PC-9 (cell line): ENCODE measurements around the gene PIGM. TPM values are rescaled to one million over a fixed set of nuclear protein-coding genes. Genes with fewer than 3 reads are reported as not detected.

Experiments
- BruUV-seq: library from RNA; stranded (reverse); fragments of 400-500 nt; replicated peaks from 2 replicates; lab custom pipeline; 2021; lab: Mats Ljungman, UMichigan
- CTCF ChIA-PET: fragments of 300-600 bp; sonication (Branson Sonifier 250); formaldehyde crosslinking; loops from one replicate; lab custom pipeline; 2022; ENCODE audit warnings: antibody characterized with exemption; lab: Charles Lee
- POLR2A ChIA-PET: fragments of 300-600 bp; sonication (Branson Sonifier 250); formaldehyde crosslinking; loops from one replicate; lab custom pipeline; 2022; ENCODE audit warnings: antibody characterized with exemption; ENCODE audit not compliant: unreplicated experiment; lab: Charles Lee
- DNase-seq, 2 experiments: peaks; one replicate each; pipeline versions ENCODE4 v3.0.0 to v3.0.0-alpha.2; 2015 to 2022; ENCODE audit warnings: mixed read lengths in 1 of 2
- H2AFZ ChIP-seq: fragments of 200-600 bp; sonication (generic); 2 replicates; pipeline ENCODE4 v1.8.1; 2017; ENCODE audit warnings: antibody characterized with exemption
- H3F3A ChIP-seq: fragments of 200-600 bp; sonication (generic); 2 replicates; pipeline ENCODE4 v1.8.1; 2017; ENCODE audit warnings: antibody characterized with exemption, mild to moderate bottlenecking, low read depth; ENCODE audit not compliant: insufficient read depth
- H3K27ac ChIP-seq: fragments of 200-600 bp; sonication (generic); 2 replicates; pipeline ENCODE4 v1.6.1; 2016; ENCODE audit warnings: mixed run types
- H3K27me3 ChIP-seq: fragments of 200-600 bp; sonication (generic); 2 replicates; pipeline ENCODE4 v1.6.1; 2016; ENCODE audit warnings: low read depth, mixed run types; ENCODE audit not compliant: insufficient read depth
- H3K36me3 ChIP-seq: fragments of 200-600 bp; sonication (generic); 2 replicates; pipeline ENCODE4 v1.6.1; 2016; ENCODE audit warnings: low read depth, mixed run types
- H3K4me1 ChIP-seq: fragments of 200-600 bp; sonication (generic); replicated peaks from 2 replicates; pipeline ENCODE4 v1.6.1; 2016; ENCODE audit warnings: mixed run types; ENCODE audit not compliant: insufficient read depth
- H3K4me2 ChIP-seq: fragments of 200-600 bp; sonication (generic); 2 replicates; pipeline ENCODE4 v1.6.1; 2017; ENCODE audit warnings: mixed run types
- H3K4me3 ChIP-seq: fragments of 200-600 bp; sonication (generic); 2 replicates; pipeline ENCODE4 v1.6.1; 2016; ENCODE audit warnings: mixed run types
- H3K79me2 ChIP-seq: fragments of 200-600 bp; sonication (generic); 2 replicates; pipeline ENCODE4 v1.6.1; 2017; ENCODE audit warnings: low read depth, mixed run types
- H3K9me2 ChIP-seq: fragments of 200-600 bp; sonication (generic); 2 replicates; pipeline ENCODE4 v1.8.1; 2017; ENCODE audit warnings: mild to moderate bottlenecking; ENCODE audit not compliant: insufficient read depth
- H3K9me3 ChIP-seq: fragments of 200-600 bp; sonication (generic); 2 replicates; pipeline ENCODE4 v1.8.1; 2016; ENCODE audit warnings: low read depth; ENCODE audit not compliant: insufficient read depth
- H4K20me1 ChIP-seq: fragments of 200-600 bp; sonication (generic); 2 replicates; pipeline ENCODE4 v1.8.1; 2017; ENCODE audit not compliant: insufficient read depth
- CTCF ChIP-seq: fragments of 200-600 bp; sonication (generic); conservative IDR thresholded peaks from 2 replicates; pipeline ENCODE4 v1.6.1; 2017; ENCODE audit warnings: mixed run types, antibody characterized with exemption, mild to moderate bottlenecking, moderate library complexity
- EZH2 ChIP-seq: fragments of 200-600 bp; sonication (generic); IDR thresholded peaks from 2 replicates; pipeline ENCODE4 v1.8.0; 2017; ENCODE audit warnings: antibody characterized with exemption, low read depth
- intact Hi-C: fragments of 100-400 bp; cut with micrococcal nuclease; formaldehyde crosslinking; loops from one replicate; pipeline ENCODE4 v1.10.0; 2022; ENCODE audit not compliant: unreplicated experiment
- total RNA-seq: library from RNA; stranded (reverse); gene quantifications from 2 replicates; pipeline ENCODE4 v1.2.3, GENCODE V29; 2021

The PIGM gene
- total RNA-seq, 1 experiment from 2014 or later: 4.0 TPM

- Histone ChIP-seq H3K27me3 (no peaks in the 10 kb centered on the region), H3K4me1 (no peaks in the 10 kb centered on the region), H2AFZ (no peak overlapping the region), H3K27ac (no peak overlapping the region), H3K9me2 (no peaks in the 10 kb centered on the region), H3K4me2 (no peak overlapping the region), H3K79me2 (no peaks in the 10 kb centered on the region), H3K9me3 (no peaks in the 10 kb centered on the region), H4K20me1 (no peaks in the 10 kb centered on the region), H3K4me3 (no peak overlapping the region), H3K36me3 (no peaks in the 10 kb centered on the region), H3F3A (no peaks in the 10 kb centered on the region)
- no TSS peak for BruUV-seq
- TF ChIP-seq EZH2 (no peak), CTCF (no peak)
- ChIA-PET CTCF (no interaction called here), POLR2A (no interaction called here)
- intact Hi-C loops: no loop called here
- DNase-seq: no peak
Measured at GRCh38 chr1:159988006-159988405, 43.8 kb downstream of the PIGM start.

GRCh38 chr1:159987186-159987585 is 44.6 kb downstream of the PIGM start:
- Histone ChIP-seq H3K9me2 (no peaks in the 10 kb centered on the region), H3K27me3 (no peaks in the 10 kb centered on the region), H3K79me2 (no peaks in the 10 kb centered on the region), H3K4me3 (no peak overlapping the region), H3K36me3 (no peaks in the 10 kb centered on the region), H3K4me2 (no peak overlapping the region), H3K4me1 (no peaks in the 10 kb centered on the region), H3K9me3 (no peaks in the 10 kb centered on the region), H3K27ac (no peak overlapping the region), H2AFZ (no peak overlapping the region), H3F3A (no peaks in the 10 kb centered on the region), H4K20me1 (no peaks in the 10 kb centered on the region)
- BruUV-seq: no TSS peak
- intact Hi-C loops: no loop called here
- DNase-seq: no peak
- ChIA-PET POLR2A (no interaction called here), CTCF (no interaction called here)
- TF ChIP-seq EZH2 (no peak), CTCF (no peak)

- Histone ChIP-seq H3K27ac (no peak overlapping the region), H3K4me1 (no peaks in the 10 kb centered on the region), H3K9me3 (no peaks in the 10 kb centered on the region), H4K20me1 (no peaks in the 10 kb centered on the region), H3K4me3 (no peak overlapping the region), H3K36me3 (no peaks in the 10 kb centered on the region), H3K79me2 (no peaks in the 10 kb centered on the region), H3K9me2 (no peaks in the 10 kb centered on the region), H3F3A (no peaks in the 10 kb centered on the region), H3K4me2 (no peak overlapping the region), H3K27me3 (no peaks in the 10 kb centered on the region), H2AFZ (no peak overlapping the region)
- intact Hi-C loops: no loop called here
- no peak for TF ChIP-seq CTCF
- TF ChIP-seq EZH2: no peak
- DNase-seq: no peak
- ChIA-PET POLR2A (no interaction called here), CTCF (no interaction called here)
- BruUV-seq: no TSS peak
Measured at GRCh38 chr1:159986531-159986930, 45.3 kb downstream of the PIGM start.
